Measurements from ENCODE around the gene SH3YL1. TPM values are rescaled to one million over a fixed set of nuclear protein-coding genes. Genes with fewer than 3 reads are reported as not detected.
"Not testable (repeated sequence)": the region's sequence is repeated elsewhere in the genome, so short reads cannot be mapped to it uniquely, and the experiment has no call there.

Gene SH3YL1
- polyA plus RNA-seq, 12 donors: 28.2 to 66.8 (median 39.0) TPM; not detected in 1

GRCh38 chr2:184695-185094 lies 79.1 kb downstream of the SH3YL1 start:
- no peak for DNase-seq

GRCh38 chr2:182509-183122 lies 81.2 kb downstream of the SH3YL1 start:
- DNase-seq: no peak

GRCh38 chr2:180311-180710 lies 83.5 kb downstream of the SH3YL1 start:
- DNase-seq: no peak

GRCh38 chr2:179886-180285 lies 83.9 kb downstream of the SH3YL1 start:
- DNase-seq: no peak

DNA sequence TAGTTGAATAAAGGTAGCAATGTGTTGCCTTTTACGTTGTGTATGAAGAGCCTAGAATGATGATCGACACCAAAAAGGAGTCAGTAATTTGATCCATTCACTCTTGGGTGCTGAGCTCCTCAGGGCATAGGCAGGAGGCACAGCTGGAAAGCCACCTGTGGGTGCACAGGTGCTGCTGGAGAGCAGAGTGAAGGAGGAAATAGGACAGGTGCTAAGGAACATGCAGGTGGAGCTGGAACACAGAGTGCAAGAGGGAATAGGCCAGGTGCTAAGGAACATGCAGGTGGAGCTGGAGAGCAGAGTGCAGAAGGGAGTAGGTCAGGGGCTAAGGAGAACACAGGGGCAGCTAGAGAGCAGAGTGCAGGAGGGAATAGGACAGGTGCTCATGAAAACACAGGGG lies 86.1 kb downstream of the SH3YL1 start:
- no peak for DNase-seq

DNA sequence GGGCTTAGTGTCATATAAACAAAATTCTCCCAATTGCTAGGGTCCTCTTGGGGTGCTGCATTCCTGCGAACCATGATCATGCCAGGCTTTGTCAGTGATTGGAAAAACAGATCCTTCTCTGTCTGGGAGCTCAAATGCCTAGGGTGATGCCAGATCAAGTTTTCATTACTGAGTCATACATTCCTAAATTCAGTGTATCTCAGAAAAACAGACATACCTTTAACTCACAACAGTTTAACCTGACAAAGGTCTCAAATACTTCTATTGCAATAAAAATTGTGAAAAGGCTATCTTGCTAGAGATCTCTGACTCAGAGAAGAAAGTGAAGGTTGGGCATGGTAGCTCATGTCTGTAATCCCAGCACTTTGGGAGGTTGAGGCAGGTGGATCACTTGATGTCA lies 86.9 kb downstream of the SH3YL1 start:
- DNase-seq: no peak

DNA sequence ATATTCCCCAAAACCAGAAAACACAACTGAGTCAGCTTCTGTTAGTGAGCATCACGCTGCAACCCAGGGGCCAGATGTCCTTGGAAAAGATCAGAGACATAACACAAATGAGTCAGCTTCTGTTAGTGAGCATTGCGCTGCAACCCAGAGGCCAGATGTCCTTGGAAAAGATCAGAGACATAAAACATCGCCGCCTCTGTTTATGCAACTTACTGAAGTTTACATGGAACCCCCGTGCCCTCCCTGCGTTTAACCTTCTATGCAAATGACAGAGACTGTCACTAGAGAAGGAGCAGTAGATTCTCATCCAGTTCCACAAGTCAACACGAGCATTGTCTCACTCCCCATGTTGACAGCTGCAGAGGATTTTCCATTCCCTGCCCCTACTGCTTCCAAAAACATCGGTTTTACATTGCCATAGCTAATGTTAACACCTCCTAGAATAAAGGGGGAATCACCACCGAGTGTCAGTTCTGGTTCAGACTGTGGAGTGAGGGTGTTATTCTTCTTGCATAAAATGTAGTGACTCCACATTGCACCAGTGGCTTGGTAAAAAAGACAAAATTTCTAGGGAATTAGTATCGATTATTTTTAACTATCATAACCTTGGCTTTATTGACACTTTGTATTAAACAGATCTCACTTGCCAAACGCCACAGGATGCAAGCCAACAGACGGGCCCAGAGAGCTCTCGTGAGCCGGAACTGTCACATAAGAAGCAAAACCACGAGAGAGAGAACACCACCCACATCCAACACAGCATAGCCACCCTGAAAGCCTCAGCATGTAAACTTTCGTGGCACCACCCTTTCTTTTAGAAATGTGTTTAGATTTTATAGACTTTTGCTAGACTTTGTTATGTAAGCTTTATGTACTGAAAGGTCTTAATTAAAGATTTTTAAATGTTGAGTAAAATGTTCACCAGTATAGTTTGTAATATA lies 87.7 kb downstream of the SH3YL1 start:
- no peak for DNase-seq

DNA sequence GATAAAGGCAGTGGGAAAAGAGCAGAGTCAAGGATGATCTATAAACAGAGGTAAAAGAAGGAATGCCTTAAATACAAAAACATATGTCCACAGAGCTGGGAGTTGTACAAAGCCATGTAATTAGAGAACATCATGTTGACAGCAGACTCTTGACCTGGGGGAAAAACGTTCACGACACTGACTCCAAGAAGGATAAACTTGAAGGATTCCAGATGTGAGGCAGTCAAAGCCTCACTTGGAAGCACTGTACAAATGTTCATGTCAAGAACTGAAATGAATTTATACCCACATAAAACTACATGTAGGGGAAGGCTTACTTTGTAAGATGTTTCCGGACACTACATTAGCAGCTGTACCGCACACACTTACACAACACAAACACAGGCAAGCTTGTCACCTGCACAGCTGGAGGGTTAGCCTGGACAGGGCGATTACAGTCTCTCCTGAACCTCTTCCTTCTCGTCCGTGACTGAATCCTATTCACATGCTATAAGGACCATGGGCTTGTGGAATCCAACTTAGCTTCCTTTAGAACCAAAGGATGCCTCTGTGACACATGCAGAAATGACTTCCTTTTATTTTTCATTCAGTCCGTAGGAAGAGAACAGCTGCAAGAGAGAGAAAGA lies 88.6 kb downstream of the SH3YL1 start:
- DNase-seq: no peak

DNA sequence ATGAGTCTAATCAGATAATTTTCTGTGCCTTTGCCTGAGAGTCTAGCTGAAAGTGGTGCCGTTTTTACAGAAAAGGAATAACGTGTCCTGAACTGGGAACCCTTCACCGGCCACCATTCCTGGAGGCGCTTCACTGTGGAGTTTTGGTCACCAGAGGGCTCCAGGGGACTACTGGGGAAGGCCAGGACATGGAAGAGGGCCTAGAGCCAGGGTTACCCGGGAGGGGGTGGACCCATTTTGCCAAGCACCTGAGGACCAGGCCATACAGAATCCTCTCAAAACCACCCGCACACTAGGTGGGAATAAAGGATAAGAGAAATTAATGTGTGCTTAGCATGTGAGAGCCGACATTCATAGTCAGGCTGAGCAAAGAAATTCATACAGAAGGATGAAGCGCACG lies 91.7 kb downstream of the SH3YL1 start:
- not testable (repeated sequence) for DNase-seq

DNA sequence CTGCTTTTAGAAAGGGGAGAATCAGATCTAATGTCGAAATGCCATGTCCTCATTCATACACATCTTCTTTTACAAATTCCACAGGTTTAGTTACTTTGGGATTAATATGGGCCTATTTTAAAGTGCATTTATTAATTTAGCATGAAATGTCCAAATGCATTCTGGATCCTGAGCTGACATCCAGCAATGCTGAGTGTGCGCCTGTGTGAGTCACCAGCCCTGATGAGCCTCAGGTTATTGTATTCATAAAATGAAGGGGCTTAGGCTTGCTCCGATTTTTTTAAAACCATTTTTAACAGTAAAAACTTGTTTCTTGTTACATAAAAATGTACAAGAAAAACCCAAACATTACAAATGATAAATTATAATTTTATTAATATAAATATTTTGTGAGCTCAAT lies 94.1 kb downstream of the SH3YL1 start:
- no peak for DNase-seq

Other genes starting within 250 kb of the SH3YL1 start
- 1 to 10 TPM in 8 of 12 donors, under 1 TPM in 3, not detected in 1; 0.69 to 3.6 (median 1.7) TPM for gene FAM110C, start 217.5 kb downstream of the SH3YL1 start, polyA plus RNA-seq (ENCODE audit: insufficient read length in 12 of 12)
- gene ACP1, start 915 bp upstream of the SH3YL1 start, polyA plus RNA-seq (ENCODE audit: insufficient read length in 12 of 12): 100 to 1,000 TPM in 7 of 12 donors, 10 to 100 TPM in 4, not detected in 1; 83.1 to 116 (median 102) TPM
- 1 to 10 TPM in 7 of 12 donors, under 1 TPM in 3, not detected in 2; 0.57 to 2.1 (median 1.3) TPM for gene ALKAL2, start 24.1 kb upstream of the SH3YL1 start, polyA plus RNA-seq (ENCODE audit: insufficient read length in 12 of 12)

All from muscle of arm (tissue), 12 donors.